Neural cell (in vitro differentiated cells): ENCODE measurements around the gene DGKZ. TPM values are rescaled to one million over a fixed set of nuclear protein-coding genes. Genes with fewer than 3 reads are reported as not detected.

Experiments
- H2AFZ ChIP-seq: fragments of 200-600, 300-800 bp; sonication (generic), shearing (Covaris generic); 2 replicates; pipeline ENCODE4 v1.6.0; 2014; ENCODE audit warnings: low read depth, mild to moderate bottlenecking, antibody characterized with exemption, low read length, moderate library complexity
- H3F3A ChIP-seq: fragments of 200-600 bp; shearing (Covaris generic); 2 replicates; pipeline ENCODE4 v1.6.1; 2016; ENCODE audit warnings: mild to moderate bottlenecking, moderate library complexity, mixed read lengths, antibody characterized with exemption, low read length; ENCODE audit not compliant: insufficient read depth, poor library complexity, severe bottlenecking
- H3K27ac ChIP-seq: fragments of 200-600, 300-800 bp; sonication (generic), shearing (Covaris generic); 2 replicates; pipeline ENCODE4 v1.5.1; 2014; ENCODE audit warnings: mild to moderate bottlenecking, low read length, moderate library complexity
- H3K27me3 ChIP-seq: fragments of 300-800, 200-600 bp; sonication (generic), shearing (Covaris generic); 2 replicates; pipeline ENCODE4 v1.6.0; 2014; ENCODE audit warnings: mild to moderate bottlenecking, low read depth, low read length, moderate library complexity; ENCODE audit not compliant: insufficient read depth
- H3K36me3 ChIP-seq: fragments of 300-800, 200-600 bp; sonication (generic), shearing (Covaris generic); 2 replicates; pipeline ENCODE4 v1.5.1; 2014; ENCODE audit warnings: mild to moderate bottlenecking, antibody characterized with exemption, low read length, moderate library complexity; ENCODE audit not compliant: insufficient read depth
- H3K4me2 ChIP-seq: fragments of 300-800, 200-600 bp; sonication (generic), shearing (Covaris generic); 2 replicates; pipeline ENCODE4 v1.6.0; 2014; ENCODE audit warnings: mild to moderate bottlenecking, low read length
- H3K4me3 ChIP-seq: fragments of 300-800, 200-600 bp; sonication (generic), shearing (Covaris generic); 2 replicates; pipeline ENCODE4 v1.5.1; 2014; ENCODE audit warnings: mild to moderate bottlenecking, low read length, moderate library complexity
- H3K79me2 ChIP-seq: fragments of 200-600 bp; shearing (Covaris generic); replicated peaks from 2 replicates; pipeline ENCODE4 v1.6.0; 2014; ENCODE audit warnings: mild to moderate bottlenecking, low read length, moderate library complexity; ENCODE audit not compliant: insufficient read depth
- H3K9ac ChIP-seq: fragments of 300-800, 200-600 bp; sonication (generic), shearing (Covaris generic); 2 replicates; pipeline ENCODE4 v1.6.1; 2016; ENCODE audit warnings: mild to moderate bottlenecking, low read length, mixed read lengths
- H3K9me2 ChIP-seq: fragments of 200-600 bp; shearing (Covaris generic); 2 replicates; pipeline ENCODE4 v1.6.1; 2016; ENCODE audit warnings: mild to moderate bottlenecking, low read length, mixed read lengths; ENCODE audit not compliant: insufficient read depth
- H3K9me3 ChIP-seq: fragments of 200-600, 300-800 bp; sonication (generic), shearing (Covaris generic); 2 replicates; pipeline ENCODE4 v1.6.1; 2016; ENCODE audit warnings: mild to moderate bottlenecking, mixed run types, low read length, moderate library complexity, mixed read lengths
- H4K20me1 ChIP-seq: fragments of 200-600 bp; shearing (Covaris generic); 2 replicates; pipeline ENCODE4 v1.6.1; 2016; ENCODE audit warnings: mild to moderate bottlenecking, mixed run types; ENCODE audit not compliant: insufficient read depth
- CTCF ChIP-seq: fragments of 450-650 bp; IDR thresholded peaks from 2 replicates; pipeline ENCODE4 v1.5.1; 2014; ENCODE audit warnings: antibody characterized with exemption, mild to moderate bottlenecking, moderate library complexity; ENCODE audit not compliant: poor library complexity, severe bottlenecking
- EP300 ChIP-seq: fragments of 450-650 bp; conservative IDR thresholded peaks from 2 replicates; pipeline ENCODE4 v1.6.1; 2014; ENCODE audit warnings: antibody characterized with exemption, mild to moderate bottlenecking, moderate library complexity; ENCODE audit not compliant: poor library complexity, severe bottlenecking
- EZH2 ChIP-seq: fragments of 200-600, 300-800 bp; shearing (Covaris generic), sonication (generic); IDR thresholded peaks from 2 replicates; pipeline ENCODE4 v1.6.1; 2014; ENCODE audit warnings: antibody characterized with exemption, low read length, borderline replicate concordance, mild to moderate bottlenecking; ENCODE audit not compliant: insufficient read depth, poor library complexity, severe bottlenecking
- MXI1 ChIP-seq: fragments of 450-650 bp; conservative IDR thresholded peaks from 2 replicates; pipeline ENCODE4 v1.6.1; 2014; ENCODE audit warnings: antibody characterized with exemption, mild to moderate bottlenecking; ENCODE audit not compliant: poor library complexity, severe bottlenecking
- POLR2AphosphoS5 ChIP-seq: IDR thresholded peaks from 2 replicates; pipeline ENCODE4 v1.6.1; 2012
- RAD21 ChIP-seq: fragments of 450-650 bp; conservative IDR thresholded peaks from 2 replicates; pipeline ENCODE4 v1.6.1; 2014; ENCODE audit warnings: antibody characterized with exemption, mild to moderate bottlenecking, moderate library complexity
- REST ChIP-seq: IDR thresholded peaks from 2 replicates; pipeline ENCODE4 v1.6.1; 2012; ENCODE audit warnings: borderline replicate concordance
- SMC3 ChIP-seq: fragments of 450-650 bp; conservative IDR thresholded peaks from 2 replicates; pipeline ENCODE4 v1.6.1; 2014; ENCODE audit warnings: antibody characterized with exemption, mild to moderate bottlenecking, moderate library complexity; ENCODE audit not compliant: poor library complexity
- TAF1 ChIP-seq: IDR thresholded peaks from 2 replicates; pipeline ENCODE4 v1.6.1; 2012; ENCODE audit warnings: low read depth
- polyA plus RNA-seq: library from polyadenylated mRNA; depleted of rRNA; stranded (reverse); fragments of >200 nt; gene quantifications from 2 replicates; pipeline ENCODE4 v1.2.3, GENCODE V29; 2014

Gene DGKZ
- polyA plus RNA-seq, 1 donor from 2014 or later = 55.7 TPM

- no peaks in the 10 kb centered on the region for H3K27me3 ChIP-seq
- no peak overlapping the region for H3K4me2 ChIP-seq
- no peaks in the 10 kb centered on the region for H3K9me2 ChIP-seq
- no peaks in the 10 kb centered on the region for H3F3A ChIP-seq
- H3K9ac ChIP-seq = no peak overlapping the region
- no peak overlapping the region for H3K27ac ChIP-seq
- no peaks in the 10 kb centered on the region for H3K9me3 ChIP-seq
- H4K20me1 ChIP-seq = no peaks in the 10 kb centered on the region
- H2AFZ ChIP-seq = no peak overlapping the region
- H3K4me3 ChIP-seq = no peak overlapping the region
- H3K36me3 ChIP-seq = no peaks in the 10 kb centered on the region
- no peaks in the 10 kb centered on the region for H3K79me2 ChIP-seq
- TF ChIP-seq TAF1 = no peak
- no peak for TF ChIP-seq RAD21
- TF ChIP-seq MXI1 = no peak
- no peak for TF ChIP-seq EP300
- TF ChIP-seq REST = no peak
- TF ChIP-seq POLR2AphosphoS5 = no peak
- TF ChIP-seq CTCF = no peak
- no peak for TF ChIP-seq SMC3
- no peak for TF ChIP-seq EZH2
These were observed 61.2 kb downstream of the DGKZ start for GRCh38 chr11:46408407-46408986.

- Histone ChIP-seq H3K9me3 (no peaks in the 10 kb centered on the region), H3K9ac (no peak overlapping the region), H3K27me3 (no peaks in the 10 kb centered on the region), H3K27ac (no peak overlapping the region), H3F3A (no peaks in the 10 kb centered on the region), H3K4me3 (no peak overlapping the region), H3K79me2 (no peaks in the 10 kb centered on the region), H4K20me1 (no peaks in the 10 kb centered on the region), H3K36me3 (no peaks in the 10 kb centered on the region), H2AFZ (no peak overlapping the region), H3K4me2 (no peak overlapping the region), H3K9me2 (no peaks in the 10 kb centered on the region)
- TF ChIP-seq SMC3 (no peak), CTCF (no peak), EZH2 (no peak), EP300 (no peak), RAD21 (no peak), MXI1 (no peak), REST (no peak), TAF1 (no peak), POLR2AphosphoS5 (no peak)
These were observed 62.8 kb downstream of the DGKZ start for GRCh38 chr11:46410021-46410420.
